HPDE6-E6E7 (cell line): ENCODE data around the gene CD79A.
"Not testable (repeated sequence)": the region's sequence is repeated elsewhere in the genome, so short reads cannot be mapped to it uniquely, and the experiment has no call there.

Source experiments
- DNase-seq: peaks from one replicate; pipeline ENCODE4 v3.0.0; 2011; ENCODE audit warnings: missing footprints; ENCODE audit errors: extremely low spot score

The CD79A gene

GRCh38 chr19:41863209-41863931, 13.7 kb upstream of the CD79A start:
- no peak for DNase-seq

DNA sequence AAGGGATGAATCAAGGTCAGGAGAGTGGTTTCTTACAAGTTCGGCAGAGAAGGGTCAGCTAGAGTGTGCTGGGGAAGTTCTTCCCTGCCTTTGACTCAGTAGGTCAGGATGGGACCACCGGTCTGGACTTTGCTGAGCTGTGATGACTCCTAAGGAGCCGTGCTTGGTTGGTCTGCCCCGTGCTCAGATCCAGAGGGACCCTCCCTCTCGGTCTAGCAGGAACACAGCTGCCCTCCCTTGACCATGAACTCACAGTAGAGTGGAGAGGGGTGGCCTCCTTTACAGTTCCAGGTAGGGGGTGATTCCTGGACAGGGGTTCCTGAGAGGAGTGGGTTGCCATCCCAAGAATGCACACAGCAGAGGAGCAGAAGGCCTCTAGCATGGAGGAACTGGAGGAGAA, 12.7 kb upstream of the CD79A start:
- no peak for DNase-seq

GRCh38 chr19:41866284-41866683, 10.8 kb upstream of the CD79A start:
- DNase-seq: no peak

- no peak for DNase-seq
Measured at GRCh38 chr19:41868120-41868988, 8.7 kb upstream of the CD79A start.

DNA sequence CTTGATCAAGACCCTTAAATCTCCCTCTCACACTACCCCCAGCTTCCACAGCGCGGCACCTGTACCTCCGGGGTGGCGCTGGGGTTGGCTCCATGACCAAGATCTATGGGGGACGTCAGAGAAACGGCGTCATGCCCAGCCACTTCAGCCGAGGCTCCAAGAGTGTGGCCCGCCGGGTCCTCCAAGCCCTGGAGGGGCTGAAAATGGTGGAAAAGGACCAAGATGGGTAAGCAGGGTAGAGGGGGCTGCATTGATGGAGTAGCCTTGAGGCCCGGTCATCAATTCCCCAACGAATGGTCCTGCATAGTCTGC, 8.1 kb upstream of the CD79A start:
- no peak for DNase-seq

- DNase-seq: no peak
Measured at GRCh38 chr19:41869374-41869955, 7.6 kb upstream of the CD79A start.

DNA sequence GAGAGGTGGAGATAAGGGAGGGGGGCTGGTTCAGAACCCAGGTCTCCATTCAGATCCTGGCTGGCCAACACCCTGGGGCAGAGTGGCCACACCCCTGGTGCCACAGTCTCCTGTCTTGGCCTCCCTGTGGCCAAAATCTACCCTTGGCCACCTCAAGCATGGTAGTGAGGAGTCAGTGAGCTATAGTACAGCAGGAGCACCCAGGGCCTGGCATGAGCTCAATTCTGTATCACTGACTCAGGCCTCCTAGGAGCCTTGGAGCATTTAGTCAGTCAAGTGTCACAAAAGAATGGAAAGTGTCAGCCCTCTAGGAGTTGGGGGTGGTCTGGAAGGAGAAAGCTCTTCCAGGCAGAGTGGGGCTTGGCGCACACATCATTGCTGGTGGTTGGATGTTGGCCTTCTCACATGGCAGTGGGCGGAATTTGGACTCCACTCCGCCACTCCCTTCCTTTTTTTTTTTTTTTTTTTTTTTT, 6.6 kb upstream of the CD79A start:
- DNase-seq: no peak

DNA sequence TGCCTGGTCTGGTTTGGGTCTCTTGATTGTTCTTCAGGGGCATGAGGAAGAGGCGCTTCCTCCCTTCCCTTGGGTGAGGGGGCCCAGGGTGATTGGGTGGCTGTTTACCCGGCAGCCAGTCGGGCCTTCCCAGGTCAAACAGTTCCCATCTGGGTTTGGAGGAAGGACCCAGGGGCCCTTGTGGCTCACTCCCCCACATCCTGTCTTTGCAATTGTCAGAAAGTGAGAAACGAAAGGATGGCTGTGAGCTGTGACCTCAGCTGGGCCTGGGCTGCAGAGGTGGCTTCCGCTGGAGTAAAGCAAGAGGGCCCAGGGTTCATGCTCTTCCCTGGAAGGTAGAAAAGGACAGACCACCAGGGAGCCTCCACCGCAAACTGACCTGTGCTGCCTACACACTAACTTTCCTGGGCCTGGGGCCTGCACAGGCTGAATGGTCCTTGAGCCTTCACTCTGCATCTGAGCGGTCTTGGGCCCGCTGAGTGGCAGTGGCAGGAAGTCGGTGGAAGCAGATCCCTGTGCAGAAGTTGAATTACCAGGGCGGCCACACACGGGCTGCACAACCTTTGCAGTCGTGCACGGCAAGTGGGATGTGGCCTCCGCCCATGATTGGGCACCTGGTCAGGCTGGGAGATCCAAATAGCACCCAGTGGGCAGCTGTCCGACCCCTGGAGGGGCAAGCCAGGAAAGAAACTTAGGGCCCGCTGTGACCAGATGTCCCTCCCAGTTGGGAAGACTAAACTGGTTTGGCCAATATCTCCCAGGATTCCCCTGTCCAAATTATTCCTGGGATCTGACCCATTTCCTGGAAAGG, 5.3 kb upstream of the CD79A start:
- DNase-seq: no peak

- no peak for DNase-seq
Measured at GRCh38 chr19:41872384-41872774, 4.7 kb upstream of the CD79A start.

DNA sequence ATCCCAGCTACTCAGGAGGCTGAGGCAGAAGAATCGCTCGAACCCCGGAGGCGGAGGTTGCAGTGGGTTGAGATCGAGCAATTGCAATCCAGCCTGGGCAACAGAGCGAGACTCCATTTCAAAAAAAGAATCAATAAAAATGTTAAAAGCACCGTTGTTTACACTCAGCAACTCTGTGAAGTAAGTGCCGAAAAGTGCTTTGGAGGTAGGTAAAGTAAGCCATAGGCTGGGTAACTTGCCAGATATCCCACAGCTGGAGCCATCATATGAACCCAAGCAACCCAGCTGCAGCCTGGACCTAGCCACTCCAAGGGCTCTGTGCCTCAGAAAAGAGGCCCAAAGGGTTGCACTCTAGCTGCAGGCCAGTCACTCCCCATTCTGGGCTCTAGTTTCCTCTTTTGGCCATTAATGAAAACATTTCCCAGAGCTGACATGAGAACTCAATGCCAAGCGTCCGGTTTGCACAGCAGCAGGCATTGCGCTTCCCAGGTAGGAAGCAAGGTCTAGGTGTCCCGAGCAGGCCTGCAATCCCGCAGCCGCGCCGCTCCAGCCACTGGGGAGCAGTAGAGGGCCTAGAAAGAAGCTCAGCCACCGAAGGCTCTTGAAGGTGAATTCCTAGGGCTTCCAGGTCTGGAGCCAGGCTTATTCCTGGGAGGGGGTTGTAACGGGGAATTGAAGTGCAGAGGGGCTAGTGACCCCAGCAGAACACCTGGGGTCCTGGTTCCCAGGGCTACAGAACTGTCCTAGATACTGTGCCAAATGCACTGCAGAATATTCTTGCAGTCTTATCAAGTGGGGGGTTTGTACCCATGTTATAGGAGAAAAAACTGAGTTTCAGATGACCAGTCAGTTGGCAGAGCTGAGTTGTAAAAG, 4.1 kb upstream of the CD79A start:
- peak; percentile 80 for DNase-seq

DNA sequence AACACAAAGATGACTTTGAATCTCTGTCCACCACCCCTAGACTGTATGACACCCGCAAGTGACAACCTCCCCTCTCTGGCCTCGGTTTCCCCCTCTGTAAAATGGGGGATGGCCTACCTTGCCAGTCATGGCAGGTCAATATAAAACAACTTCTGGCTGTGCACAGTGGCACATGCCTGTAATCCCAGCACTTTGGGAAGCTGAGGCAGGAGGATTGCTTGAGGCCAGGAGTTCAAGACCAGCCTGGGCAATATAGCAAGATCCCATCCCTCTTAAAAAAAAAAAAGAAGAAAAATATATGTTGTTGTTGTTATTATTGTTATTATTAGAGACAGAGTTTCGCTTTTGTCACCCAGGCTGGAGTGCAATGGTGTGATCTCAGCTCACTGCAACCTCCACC, 1.1 kb upstream of the CD79A start:
- not testable (repeated sequence) for DNase-seq

DNA sequence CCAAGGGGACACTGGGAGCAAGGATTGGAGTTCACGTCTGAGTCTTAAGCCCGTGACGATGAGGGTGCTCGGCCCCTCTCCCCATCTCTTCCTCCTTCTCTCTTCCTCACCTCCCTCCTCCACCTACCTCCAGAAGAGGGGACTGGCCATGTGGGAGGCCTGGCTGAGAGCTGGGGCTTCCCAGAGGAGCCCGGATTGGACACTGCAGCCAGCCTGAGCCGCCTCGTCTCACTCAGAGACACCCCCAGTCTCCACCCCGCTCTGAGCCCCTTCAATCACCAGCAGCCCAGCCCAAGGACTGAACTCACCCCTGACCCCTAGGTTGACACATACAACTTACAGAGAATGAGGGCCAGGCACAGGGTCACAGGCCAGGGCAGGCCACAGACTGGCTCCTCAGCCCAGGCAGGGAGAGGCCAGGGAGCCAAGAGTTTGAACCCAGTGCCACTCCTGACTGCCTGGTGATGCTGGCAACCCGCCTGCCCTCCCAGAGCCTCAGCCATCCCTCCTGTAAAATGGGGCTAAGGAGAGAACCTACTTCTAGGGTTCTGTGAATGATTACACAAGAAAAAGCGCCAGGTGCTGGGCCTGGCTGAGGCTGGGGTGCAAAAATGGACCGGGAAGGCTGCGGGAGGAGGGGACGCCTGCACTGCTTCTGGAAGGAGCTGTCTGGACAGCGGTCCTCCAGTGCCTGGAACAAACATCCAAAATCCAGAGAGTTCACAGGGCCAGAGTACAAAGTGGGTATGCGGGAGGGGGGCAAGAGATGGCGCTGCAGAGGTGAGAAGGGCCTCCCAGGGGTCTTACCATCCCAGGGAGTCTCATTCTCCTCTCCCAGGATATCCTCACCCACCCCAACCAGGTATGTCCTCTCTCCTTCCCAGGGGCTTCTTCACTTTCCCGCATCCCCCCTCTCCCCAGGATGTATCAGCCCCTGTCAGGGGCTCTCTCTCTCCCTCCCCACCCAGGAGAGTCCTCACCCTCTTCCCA, 1.1 kb downstream of the CD79A start:
- DNase-seq: no peak

DNA sequence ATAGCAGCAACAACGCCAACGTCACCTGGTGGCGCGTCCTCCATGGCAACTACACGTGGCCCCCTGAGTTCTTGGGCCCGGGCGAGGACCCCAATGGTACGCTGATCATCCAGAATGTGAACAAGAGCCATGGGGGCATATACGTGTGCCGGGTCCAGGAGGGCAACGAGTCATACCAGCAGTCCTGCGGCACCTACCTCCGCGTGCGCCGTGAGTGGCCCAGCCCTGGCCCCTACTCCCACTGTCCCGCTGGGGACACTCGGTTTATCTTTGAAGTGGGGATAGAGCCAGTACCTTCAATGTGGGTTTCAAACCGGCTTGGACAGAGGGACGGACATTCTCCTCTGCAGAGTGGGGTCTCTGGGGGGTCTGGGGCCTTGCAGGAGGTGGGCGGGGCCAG, 2.0 kb downstream of the CD79A start:
- DNase-seq: no peak

DNA sequence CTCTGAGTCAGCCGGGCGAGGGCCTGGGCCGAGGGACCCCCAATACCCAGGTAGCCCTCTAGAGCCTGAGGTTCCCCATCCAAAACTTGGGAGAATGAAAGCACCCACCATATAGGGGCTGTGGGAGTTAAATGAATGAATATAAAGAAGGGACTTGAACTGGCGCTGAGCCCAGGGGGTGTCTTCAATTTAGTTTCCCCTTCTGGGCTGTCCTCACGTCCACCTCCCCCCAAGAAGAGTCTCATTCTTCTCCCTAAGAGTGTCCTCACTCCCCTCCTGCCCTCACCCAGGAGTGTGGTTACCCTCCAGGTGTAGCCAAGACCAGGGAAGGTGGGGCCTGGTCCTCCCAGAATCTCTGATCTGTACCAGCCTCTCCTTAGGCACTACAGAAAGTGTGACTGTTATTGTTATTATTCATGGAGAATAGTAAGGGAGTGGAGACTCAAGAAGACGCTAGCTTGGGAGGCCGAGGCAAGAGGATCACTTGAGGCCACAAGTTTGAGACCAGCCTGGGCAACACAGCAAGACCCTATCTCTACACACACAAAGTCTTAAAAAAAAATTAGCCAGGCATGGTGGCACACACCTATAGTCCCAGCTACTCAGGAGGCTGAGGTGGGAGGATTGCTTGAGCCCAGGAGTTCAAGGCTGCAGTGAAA, 2.7 kb downstream of the CD79A start:
- no peak for DNase-seq

DNA sequence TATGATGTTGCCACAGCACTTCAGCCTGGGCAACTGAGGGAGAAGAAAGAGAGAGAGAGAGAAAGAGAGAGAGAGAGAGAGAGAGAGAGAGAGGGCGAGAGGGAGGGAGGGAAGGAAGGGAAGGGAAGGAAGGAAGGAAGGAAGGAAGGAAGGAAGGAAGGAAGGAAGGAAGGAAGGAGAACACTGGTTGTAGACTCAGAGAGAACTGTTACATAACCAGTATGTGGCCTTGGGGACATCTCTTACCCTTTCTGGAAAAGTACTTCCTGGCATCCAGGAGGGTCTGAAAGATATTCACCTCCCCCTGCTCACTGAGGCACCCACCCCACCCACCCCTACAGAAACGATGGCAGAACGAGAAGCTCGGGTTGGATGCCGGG, 3.2 kb downstream of the CD79A start:
- no peak for DNase-seq

DNA sequence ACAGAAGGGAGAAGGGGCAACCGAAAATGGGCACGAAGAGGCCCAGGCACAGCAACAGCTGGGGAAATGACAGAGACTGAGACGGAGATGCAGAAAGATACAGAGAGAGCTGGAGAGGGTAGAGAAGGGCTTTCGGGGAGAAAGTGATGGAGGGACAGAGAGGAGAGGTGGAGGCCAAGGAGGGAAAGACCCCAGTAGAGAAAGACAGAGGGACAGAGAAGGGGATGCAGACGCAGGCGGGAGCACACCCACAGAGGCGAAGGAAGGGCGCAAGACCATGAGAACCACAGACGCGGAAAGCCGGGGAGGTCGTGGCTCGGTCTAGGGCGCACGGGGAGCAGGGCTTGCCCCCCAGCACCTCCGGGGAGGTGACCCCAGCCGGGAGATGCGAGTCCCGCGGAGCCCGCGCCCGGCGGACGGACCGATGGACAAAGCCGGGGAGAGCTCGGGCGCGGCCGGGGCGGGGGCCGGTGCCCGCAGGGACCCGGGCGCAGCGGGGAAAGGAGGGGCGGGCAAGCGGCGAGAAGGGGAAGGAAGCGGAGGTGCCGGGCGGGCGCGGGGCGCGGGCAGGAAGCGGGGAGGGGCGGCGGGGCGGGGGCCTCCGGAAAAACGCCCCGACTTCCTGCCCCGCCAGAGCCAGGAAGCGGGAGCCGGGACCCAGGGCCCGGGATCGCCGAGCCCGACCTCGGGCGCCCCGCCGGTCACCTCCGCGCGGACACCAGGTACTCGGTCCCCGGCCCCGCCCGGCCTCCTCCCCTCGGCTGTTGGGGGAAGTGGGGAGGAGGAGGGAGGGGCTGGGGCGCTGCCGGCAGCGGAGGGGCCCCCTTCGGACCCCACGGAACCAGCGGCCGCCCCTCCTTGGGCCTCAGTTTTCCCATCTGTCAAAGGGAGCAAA, 5.7 kb downstream of the CD79A start, which contains the start of gene ARHGEF1:
TSS of gene ARHGEF1 (plus strand) at position 617 of the 895 bp plus-strand sequence. CDS start 4,899 bp downstream, outside the sequence.
- no peak for DNase-seq

DNA sequence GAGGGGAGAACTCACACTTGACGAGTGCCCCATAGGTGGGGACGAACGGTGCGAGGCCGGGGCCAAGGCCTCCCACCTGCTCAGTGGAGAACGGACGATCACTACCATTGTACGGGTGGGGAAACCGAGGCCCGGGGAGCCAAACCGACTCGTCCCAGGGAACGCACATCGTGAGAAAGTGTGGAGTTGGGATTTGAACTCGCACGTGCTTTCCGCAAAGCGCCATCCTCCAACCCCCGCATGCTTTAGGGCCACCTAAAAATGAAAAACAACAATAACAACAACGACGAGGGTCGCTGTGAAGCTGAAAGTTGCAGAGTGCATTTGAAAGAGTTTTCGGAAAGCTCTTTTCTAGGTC, 6.4 kb downstream of the CD79A start:
- DNase-seq: no peak
